Left renal cortex interstitium (tissue), 4 donors: Measurements from ENCODE around the gene IRAK1. TPM values are rescaled to one million over a fixed set of nuclear protein-coding genes. Genes with fewer than 3 reads are reported as not detected.

Source experiments
- DNase-seq, 4 donors: peaks; one replicate each; pipeline ENCODE4 v3.0.0-alpha.2; 2013; ENCODE audit warnings: low read depth in 4 of 4, low spot score in 2 of 4, missing footprints in 1 of 4
- polyA plus RNA-seq, 4 donors: library from polyadenylated mRNA; unstranded; fragments of 120-200 nt; gene quantifications; one replicate each; pipeline ENCODE4 v1.2.1, GENCODE V29; 2013; ENCODE audit not compliant: insufficient read length in 4 of 4

The IRAK1 gene
- polyA plus RNA-seq, 4 donors, result 51.1 to 69.0 (median 61.1) TPM

GRCh38 chrX:153973127-153974002 is 46.3 kb downstream of the IRAK1 start:
- no peak for DNase-seq

GRCh38 chrX:153972368-153973126 is 47.2 kb downstream of the IRAK1 start, which contains the start of gene TMEM187:
TSS of gene TMEM187 (plus strand) at chrX:153972754. CDS start at chrX:153982063, 9,309 bp downstream.
- DNase-seq, result peak; percentile 45 to 66 (median 62)

GRCh38 chrX:153971450-153972367 is 48.0 kb downstream of the IRAK1 start, which contains the start of gene HCFC1:
TSS of gene HCFC1 (minus strand) at chrX:153971818. CDS start at chrX:153970840, 978 bp downstream.
- DNase-seq, result peak in 3 of 4 donors; percentile 74 to 82 (median 76)

GRCh38 chrX:153971124-153971449 is 48.6 kb downstream of the IRAK1 start:
- DNase-seq, result peak in 2 of 4 donors; percentile 64 to 70

GRCh38 chrX:153970357-153971123 is 49.2 kb downstream of the IRAK1 start:
- DNase-seq, result no peak

- DNase-seq, result no peak
Measured at GRCh38 chrX:153969904-153970356, 49.8 kb downstream of the IRAK1 start.

GRCh38 chrX:153969125-153969903 is 50.4 kb downstream of the IRAK1 start:
- DNase-seq, result no peak

GRCh38 chrX:153968754-153969124 is 51.0 kb downstream of the IRAK1 start:
- no peak for DNase-seq

GRCh38 chrX:153968255-153968654 is 51.4 kb downstream of the IRAK1 start:
- DNase-seq, result no peak

GRCh38 chrX:153967536-153968224 is 52.0 kb downstream of the IRAK1 start:
- no peak for DNase-seq

GRCh38 chrX:153966841-153967535 is 52.7 kb downstream of the IRAK1 start:
- DNase-seq, result no peak

GRCh38 chrX:153966283-153966688 is 53.4 kb downstream of the IRAK1 start:
- DNase-seq, result no peak

GRCh38 chrX:153965406-153965805 is 54.3 kb downstream of the IRAK1 start:
- DNase-seq, result no peak

- DNase-seq, result no peak
Measured at GRCh38 chrX:153964105-153964504, 55.6 kb downstream of the IRAK1 start.

GRCh38 chrX:153963546-153963945 is 56.2 kb downstream of the IRAK1 start:
- DNase-seq, result no peak

- DNase-seq, result no peak
Measured at GRCh38 chrX:153961292-153961691, 58.4 kb downstream of the IRAK1 start.

GRCh38 chrX:153960786-153961185 is 58.9 kb downstream of the IRAK1 start:
- DNase-seq, result no peak
